HL-60 (cell line): ENCODE measurements around the gene PELO.
"Not testable (repeated sequence)": the region's sequence is repeated elsewhere in the genome, so short reads cannot be mapped to it uniquely, and the experiment has no call there.

Experiments used
- DNase-seq, 2 experiments: peaks; one replicate each; pipeline ENCODE4 v3.0.0-alpha.2; 2010 to 2020; ENCODE audit warnings: low read depth in 1 of 2, low spot score in 1 of 2
- H3K27ac ChIP-seq: fragments of 250-450 bp; sonication (Bioruptor Pico); replicated peaks from 2 replicates; pipeline ENCODE4 v1.5.1; 2020; ENCODE audit warnings: mild to moderate bottlenecking, moderate library complexity
- H3K27me3 ChIP-seq: fragments of 250-450 bp; sonication (Bioruptor Pico); 2 replicates; pipeline ENCODE4 v1.5.1; 2021; ENCODE audit warnings: mild to moderate bottlenecking, moderate library complexity; ENCODE audit not compliant: insufficient read depth, poor library complexity, severe bottlenecking
- H3K4me3 ChIP-seq: replicated peaks from 2 replicates; pipeline ENCODE4 v1.5.1; 2011; ENCODE audit warnings: mild to moderate bottlenecking, control low read depth, low read length; ENCODE audit not compliant: insufficient read depth
- GABPA ChIP-seq: IDR thresholded peaks from 2 replicates; pipeline ENCODE4 v1.6.1; 2012; ENCODE audit warnings: low read depth
- POLR2AphosphoS5 ChIP-seq: IDR thresholded peaks from 2 replicates; pipeline ENCODE4 v1.6.1; 2012; ENCODE audit warnings: low read depth
- SPI1 ChIP-seq: IDR thresholded peaks from 2 replicates; pipeline ENCODE4 v1.6.1; 2012; ENCODE audit warnings: low read depth, mild to moderate bottlenecking, borderline replicate concordance
- TF ChIP-seq, protein P1 (sequence below): IDR thresholded peaks from one replicate; pipeline ENCODE4 v1.5.1; 2011; ENCODE audit warnings: low read length, control low read depth, inconsistent platforms; ENCODE audit not compliant: insufficient read depth
- TF ChIP-seq, protein P2 (sequence below): IDR thresholded peaks from 2 replicates; pipeline ENCODE4 v1.6.1; 2012; ENCODE audit warnings: low read depth; ENCODE audit not compliant: insufficient replicate concordance

PELO gene

DNA sequence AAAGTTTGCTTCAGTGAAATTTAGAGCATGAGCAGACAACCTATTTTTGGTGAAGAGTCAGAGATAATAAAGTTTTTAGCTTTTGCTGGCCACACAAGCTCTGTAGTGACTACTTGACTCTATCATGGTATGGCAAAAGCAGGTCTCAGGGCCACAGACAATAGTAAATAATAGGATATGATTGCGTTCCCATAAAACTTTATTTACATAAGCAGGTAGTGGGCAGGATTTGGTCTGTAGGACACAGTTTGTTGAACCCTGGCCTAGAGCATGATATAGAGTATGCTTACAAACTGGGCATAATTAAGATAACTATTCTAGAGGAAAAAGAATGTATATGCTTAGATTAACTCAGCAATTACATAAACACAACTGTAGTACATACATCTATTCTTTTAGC is 30.1 kb downstream of the PELO start:
- Histone ChIP-seq H3K27ac (no peak overlapping the region), H3K4me3 (no peak overlapping the region), H3K27me3 (no peaks in the 10 kb centered on the region)
- TF ChIP-seq GABPA = no peak
- TF ChIP-seq POLR2AphosphoS5 = no peak
- TF ChIP-seq, protein P1, sequence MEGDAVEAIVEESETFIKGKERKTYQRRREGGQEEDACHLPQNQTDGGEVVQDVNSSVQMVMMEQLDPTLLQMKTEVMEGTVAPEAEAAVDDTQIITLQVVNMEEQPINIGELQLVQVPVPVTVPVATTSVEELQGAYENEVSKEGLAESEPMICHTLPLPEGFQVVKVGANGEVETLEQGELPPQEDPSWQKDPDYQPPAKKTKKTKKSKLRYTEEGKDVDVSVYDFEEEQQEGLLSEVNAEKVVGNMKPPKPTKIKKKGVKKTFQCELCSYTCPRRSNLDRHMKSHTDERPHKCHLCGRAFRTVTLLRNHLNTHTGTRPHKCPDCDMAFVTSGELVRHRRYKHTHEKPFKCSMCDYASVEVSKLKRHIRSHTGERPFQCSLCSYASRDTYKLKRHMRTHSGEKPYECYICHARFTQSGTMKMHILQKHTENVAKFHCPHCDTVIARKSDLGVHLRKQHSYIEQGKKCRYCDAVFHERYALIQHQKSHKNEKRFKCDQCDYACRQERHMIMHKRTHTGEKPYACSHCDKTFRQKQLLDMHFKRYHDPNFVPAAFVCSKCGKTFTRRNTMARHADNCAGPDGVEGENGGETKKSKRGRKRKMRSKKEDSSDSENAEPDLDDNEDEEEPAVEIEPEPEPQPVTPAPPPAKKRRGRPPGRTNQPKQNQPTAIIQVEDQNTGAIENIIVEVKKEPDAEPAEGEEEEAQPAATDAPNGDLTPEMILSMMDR = no peak
- TF ChIP-seq SPI1 = no peak
- TF ChIP-seq, protein P2, sequence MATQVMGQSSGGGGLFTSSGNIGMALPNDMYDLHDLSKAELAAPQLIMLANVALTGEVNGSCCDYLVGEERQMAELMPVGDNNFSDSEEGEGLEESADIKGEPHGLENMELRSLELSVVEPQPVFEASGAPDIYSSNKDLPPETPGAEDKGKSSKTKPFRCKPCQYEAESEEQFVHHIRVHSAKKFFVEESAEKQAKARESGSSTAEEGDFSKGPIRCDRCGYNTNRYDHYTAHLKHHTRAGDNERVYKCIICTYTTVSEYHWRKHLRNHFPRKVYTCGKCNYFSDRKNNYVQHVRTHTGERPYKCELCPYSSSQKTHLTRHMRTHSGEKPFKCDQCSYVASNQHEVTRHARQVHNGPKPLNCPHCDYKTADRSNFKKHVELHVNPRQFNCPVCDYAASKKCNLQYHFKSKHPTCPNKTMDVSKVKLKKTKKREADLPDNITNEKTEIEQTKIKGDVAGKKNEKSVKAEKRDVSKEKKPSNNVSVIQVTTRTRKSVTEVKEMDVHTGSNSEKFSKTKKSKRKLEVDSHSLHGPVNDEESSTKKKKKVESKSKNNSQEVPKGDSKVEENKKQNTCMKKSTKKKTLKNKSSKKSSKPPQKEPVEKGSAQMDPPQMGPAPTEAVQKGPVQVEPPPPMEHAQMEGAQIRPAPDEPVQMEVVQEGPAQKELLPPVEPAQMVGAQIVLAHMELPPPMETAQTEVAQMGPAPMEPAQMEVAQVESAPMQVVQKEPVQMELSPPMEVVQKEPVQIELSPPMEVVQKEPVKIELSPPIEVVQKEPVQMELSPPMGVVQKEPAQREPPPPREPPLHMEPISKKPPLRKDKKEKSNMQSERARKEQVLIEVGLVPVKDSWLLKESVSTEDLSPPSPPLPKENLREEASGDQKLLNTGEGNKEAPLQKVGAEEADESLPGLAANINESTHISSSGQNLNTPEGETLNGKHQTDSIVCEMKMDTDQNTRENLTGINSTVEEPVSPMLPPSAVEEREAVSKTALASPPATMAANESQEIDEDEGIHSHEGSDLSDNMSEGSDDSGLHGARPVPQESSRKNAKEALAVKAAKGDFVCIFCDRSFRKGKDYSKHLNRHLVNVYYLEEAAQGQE = no peak
- no peak for DNase-seq

DNA sequence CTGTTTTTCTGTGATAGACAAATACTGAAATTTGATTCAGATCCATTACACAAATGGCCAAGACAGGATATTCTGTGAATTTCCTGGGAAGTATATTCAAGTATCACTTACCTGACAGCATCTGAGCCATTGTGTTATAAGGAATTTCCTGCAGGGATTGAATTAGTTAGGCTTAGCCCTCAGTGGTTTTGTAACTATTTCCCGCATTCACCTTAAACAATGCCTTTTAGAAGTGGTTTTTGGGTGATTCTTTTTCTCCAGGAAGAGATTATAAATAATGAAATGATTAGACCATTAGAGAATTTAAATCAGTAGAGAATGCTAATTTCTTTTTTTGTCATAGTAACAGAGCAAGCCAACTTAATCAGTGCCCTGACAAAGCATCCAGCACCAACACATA is 30.6 kb downstream of the PELO start:
- no peak for DNase-seq
- TF ChIP-seq, protein P1 = no peak
- TF ChIP-seq POLR2AphosphoS5 = no peak
- TF ChIP-seq GABPA = no peak
- no peak for TF ChIP-seq SPI1
- TF ChIP-seq, protein P2 = no peak
- H3K27ac ChIP-seq = no peak overlapping the region

DNA sequence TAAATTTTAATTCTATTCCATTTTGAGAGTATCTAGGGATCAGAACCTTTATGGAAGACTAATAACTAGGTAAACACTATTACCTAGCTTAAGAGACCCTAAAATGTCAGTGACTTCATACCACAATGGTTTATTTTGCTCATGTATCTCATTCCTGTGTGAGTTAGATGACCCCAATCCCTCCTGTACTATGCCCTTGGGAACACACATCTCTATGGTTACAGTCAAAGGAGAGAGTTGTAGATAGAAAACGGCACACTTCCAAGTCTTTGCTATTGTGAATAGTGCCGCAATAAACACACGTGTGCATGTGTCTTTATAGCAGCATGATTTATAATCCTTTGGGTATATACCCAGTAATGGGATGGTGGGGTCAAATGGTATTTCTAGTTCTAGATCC is 31.1 kb downstream of the PELO start:
- not testable (repeated sequence) for H3K27me3 ChIP-seq, H3K27ac ChIP-seq, DNase-seq, H3K4me3 ChIP-seq

More for the DNA sequence above, 30.6 kb downstream of the PELO start:
- Histone ChIP-seq H3K4me3 (no peak overlapping the region), H3K27me3 (no peaks in the 10 kb centered on the region)

DNA sequence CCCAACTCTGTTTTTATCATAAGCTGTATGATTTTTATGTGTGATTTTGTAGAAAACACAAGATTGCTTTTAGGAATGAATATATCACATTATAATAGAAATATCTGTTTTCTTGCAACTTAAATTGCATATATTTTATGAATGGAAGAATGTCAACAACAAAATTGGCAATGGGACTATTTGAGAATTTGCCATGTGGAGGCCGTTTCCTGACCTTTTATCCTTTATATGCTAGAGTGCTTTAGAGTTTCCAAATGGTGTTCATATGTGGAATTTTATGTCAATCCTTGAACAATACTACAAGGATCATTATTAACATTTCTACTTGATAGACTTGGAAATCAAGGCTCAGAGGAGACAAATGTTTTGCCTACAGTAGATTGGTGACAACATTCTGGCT is 34.2 kb downstream of the PELO start:
- H3K27ac ChIP-seq = no peak overlapping the region
- no peak overlapping the region for H3K4me3 ChIP-seq
- DNase-seq = no peak
- TF ChIP-seq GABPA = no peak
- TF ChIP-seq SPI1 = no peak
- TF ChIP-seq, protein P2 = no peak
- no peak for TF ChIP-seq POLR2AphosphoS5
- TF ChIP-seq, protein P1 = no peak
- no peaks in the 10 kb centered on the region for H3K27me3 ChIP-seq
